ENCODE data around the gene MPZL1. TPM values are rescaled to one million over a fixed set of nuclear protein-coding genes. Genes with fewer than 3 reads are reported as not detected.

The MPZL1 gene
- total RNA-seq, 3 donors from 2014 or later, result 95.6 to 117 (median 103) TPM

DNA sequence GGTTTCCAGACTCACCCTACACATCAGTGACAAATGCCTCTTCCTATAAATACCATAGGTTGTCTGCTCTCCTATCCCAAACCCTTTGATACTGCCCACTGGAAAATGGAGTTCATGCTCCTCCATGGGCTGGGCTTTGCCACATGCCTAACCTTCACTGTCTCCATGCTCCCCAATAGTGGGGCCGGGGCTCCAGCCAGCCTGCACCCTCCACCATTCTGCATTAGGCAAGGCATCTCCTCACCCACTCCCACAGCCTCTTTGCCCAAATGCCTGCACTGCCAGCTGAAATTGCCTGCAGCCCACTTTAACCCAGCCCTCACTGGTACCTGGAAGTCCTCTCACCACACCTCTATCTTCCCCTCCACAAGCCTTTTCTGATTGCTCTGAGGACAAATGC is 18.2 kb upstream of the MPZL1 start:
- intact Hi-C loops (cut with DNase I, micrococcal nuclease), result no loop called here
- no peak for DNase-seq
- no peak for ATAC-seq
- Histone ChIP-seq H3K9me3 (no peaks in the 10 kb centered on the region), H3K36me3 (ENCODE audit: low read depth) (no peaks in the 10 kb centered on the region), H3K4me3 (no peak overlapping the region), H3K4me1 (ENCODE audit: low read depth) (no peaks in the 10 kb centered on the region)
- TF ChIP-seq, protein P1, sequence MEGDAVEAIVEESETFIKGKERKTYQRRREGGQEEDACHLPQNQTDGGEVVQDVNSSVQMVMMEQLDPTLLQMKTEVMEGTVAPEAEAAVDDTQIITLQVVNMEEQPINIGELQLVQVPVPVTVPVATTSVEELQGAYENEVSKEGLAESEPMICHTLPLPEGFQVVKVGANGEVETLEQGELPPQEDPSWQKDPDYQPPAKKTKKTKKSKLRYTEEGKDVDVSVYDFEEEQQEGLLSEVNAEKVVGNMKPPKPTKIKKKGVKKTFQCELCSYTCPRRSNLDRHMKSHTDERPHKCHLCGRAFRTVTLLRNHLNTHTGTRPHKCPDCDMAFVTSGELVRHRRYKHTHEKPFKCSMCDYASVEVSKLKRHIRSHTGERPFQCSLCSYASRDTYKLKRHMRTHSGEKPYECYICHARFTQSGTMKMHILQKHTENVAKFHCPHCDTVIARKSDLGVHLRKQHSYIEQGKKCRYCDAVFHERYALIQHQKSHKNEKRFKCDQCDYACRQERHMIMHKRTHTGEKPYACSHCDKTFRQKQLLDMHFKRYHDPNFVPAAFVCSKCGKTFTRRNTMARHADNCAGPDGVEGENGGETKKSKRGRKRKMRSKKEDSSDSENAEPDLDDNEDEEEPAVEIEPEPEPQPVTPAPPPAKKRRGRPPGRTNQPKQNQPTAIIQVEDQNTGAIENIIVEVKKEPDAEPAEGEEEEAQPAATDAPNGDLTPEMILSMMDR (IDR thresholded peaks at IDR 0.05), result no peak

DNA sequence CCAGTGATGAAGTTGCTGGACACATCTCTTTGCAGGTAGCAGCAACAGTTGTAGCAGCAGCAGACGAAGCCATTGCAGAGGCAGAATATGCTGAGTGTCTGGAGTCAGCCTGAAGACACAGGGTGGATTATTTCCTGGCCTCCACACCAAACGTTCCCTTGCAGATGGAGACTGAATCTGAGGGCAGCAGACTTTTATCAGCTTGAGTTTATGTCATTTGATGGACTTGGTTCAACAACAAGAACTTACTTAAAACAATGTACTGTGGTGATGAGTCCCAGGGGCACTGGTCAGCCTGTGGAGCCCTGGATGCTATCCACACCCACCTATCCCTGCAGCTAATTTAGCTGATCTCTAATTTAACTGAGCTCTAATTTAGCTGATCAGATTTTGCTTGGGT is 17.1 kb upstream of the MPZL1 start:
- DNase-seq (no peak), ATAC-seq (no peak)
- Histone ChIP-seq H3K4me1 (ENCODE audit: low read depth) (no peaks in the 10 kb centered on the region), H3K4me3 (no peak overlapping the region), H3K9me3 (no peaks in the 10 kb centered on the region), H3K36me3 (ENCODE audit: low read depth) (no peaks in the 10 kb centered on the region)
- intact Hi-C loops (cut with DNase I, micrococcal nuclease), result no loop called here
- TF ChIP-seq, protein P1 (IDR thresholded peaks at IDR 0.05), result no peak

GRCh38 chr1:167705250-167705649 is 16.5 kb upstream of the MPZL1 start:
- intact Hi-C loops (cut with DNase I, micrococcal nuclease), result no loop called here
- no peak overlapping the region for H3K4me3 ChIP-seq
- no peaks in the 10 kb centered on the region for H3K36me3 ChIP-seq (ENCODE audit: low read depth)
- DNase-seq (no peak), ATAC-seq (no peak)
- H3K4me1 ChIP-seq (ENCODE audit: low read depth), result no peaks in the 10 kb centered on the region
- TF ChIP-seq, protein P1 (IDR thresholded peaks at IDR 0.05), result no peak
- H3K9me3 ChIP-seq, result no peaks in the 10 kb centered on the region

GRCh38 chr1:167706363-167706762 is 15.4 kb upstream of the MPZL1 start:
- Histone ChIP-seq H3K4me1 (ENCODE audit: low read depth) (peaks cover 4% of the 10 kb centered on the region), H3K4me3 (no peak overlapping the region), H3K36me3 (ENCODE audit: low read depth) (no peaks in the 10 kb centered on the region), H3K9me3 (no peaks in the 10 kb centered on the region)
- ATAC-seq (no peak), DNase-seq (no peak)
- TF ChIP-seq, protein P1 (IDR thresholded peaks at IDR 0.05), result no peak
- intact Hi-C loops (cut with DNase I, micrococcal nuclease), result no loop called here

DNA sequence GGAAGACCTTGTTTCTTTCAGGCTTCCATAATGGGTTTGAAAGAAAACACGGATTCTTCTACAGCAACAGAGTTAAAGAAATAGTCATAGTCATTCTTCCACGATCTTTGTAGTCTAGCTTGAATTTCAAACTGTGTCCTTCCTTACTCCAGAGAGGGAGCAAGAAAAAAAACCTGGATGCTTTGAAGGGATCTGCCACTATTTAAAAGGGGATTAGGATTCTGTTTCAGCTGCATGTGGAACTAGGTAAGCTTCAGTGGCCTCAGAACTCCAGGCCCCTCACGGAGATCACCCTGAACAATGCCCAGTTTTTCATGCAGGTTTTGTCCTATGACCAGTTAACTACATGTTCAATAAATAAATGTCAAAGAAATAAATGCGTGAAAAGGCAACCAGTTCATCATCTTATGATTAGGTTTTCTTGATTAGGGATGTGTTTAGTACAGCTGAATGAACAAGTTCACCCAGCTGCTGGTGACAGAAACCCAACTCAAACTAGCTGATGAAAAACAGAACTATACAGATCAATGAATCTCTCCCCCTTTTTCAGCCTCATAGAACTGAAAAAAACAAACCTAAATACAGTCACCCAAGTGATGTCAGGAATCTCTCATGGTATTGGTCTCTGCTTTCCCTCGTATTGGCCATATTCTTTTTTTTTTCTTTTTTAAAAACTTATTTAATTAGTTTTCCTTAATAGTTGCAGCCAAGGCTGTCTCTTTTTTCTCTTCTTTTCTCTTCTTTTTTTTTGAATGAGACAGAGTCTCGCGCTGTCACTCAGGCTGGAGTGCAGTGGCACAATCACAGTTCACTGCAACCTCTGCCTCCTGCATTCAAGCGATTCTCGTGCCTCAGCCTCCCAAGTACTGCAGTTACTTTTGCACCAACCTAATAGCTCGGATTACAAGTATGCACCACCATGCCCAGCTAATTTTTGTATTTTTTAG is 14.6 kb upstream of the MPZL1 start:
- TF ChIP-seq, protein P1 (IDR thresholded peaks at IDR 0.05), result no peak
- no peak for DNase-seq
- intact Hi-C loops (cut with DNase I, micrococcal nuclease), result no loop called here

More for the DNA sequence above, 14.6 kb upstream of the MPZL1 start:
- H3K36me3 ChIP-seq (ENCODE audit: low read depth), result no peaks in the 10 kb centered on the region
- H3K4me3 ChIP-seq, result no peak overlapping the region
- H3K9me3 ChIP-seq, result no peaks in the 10 kb centered on the region
- peaks cover 6% of the 10 kb centered on the region for H3K4me1 ChIP-seq (ENCODE audit: low read depth)
- ATAC-seq, result no peak

Measured in mucosa of descending colon (tissue), 3 donors.